Measurements from ENCODE around the gene FADS2. TPM values are rescaled to one million over a fixed set of nuclear protein-coding genes. Genes with fewer than 3 reads are reported as not detected.
A peak's percentile ranks its signal among the peaks of the same experiment; 100 is the strongest.

The FADS2 gene
- total and polyA plus RNA-seq, 2 of the 13 experiments (the other 11 are each of a cell fraction or from before 2014, with no cell fraction given), result 90.1 to 124 TPM

DNA sequence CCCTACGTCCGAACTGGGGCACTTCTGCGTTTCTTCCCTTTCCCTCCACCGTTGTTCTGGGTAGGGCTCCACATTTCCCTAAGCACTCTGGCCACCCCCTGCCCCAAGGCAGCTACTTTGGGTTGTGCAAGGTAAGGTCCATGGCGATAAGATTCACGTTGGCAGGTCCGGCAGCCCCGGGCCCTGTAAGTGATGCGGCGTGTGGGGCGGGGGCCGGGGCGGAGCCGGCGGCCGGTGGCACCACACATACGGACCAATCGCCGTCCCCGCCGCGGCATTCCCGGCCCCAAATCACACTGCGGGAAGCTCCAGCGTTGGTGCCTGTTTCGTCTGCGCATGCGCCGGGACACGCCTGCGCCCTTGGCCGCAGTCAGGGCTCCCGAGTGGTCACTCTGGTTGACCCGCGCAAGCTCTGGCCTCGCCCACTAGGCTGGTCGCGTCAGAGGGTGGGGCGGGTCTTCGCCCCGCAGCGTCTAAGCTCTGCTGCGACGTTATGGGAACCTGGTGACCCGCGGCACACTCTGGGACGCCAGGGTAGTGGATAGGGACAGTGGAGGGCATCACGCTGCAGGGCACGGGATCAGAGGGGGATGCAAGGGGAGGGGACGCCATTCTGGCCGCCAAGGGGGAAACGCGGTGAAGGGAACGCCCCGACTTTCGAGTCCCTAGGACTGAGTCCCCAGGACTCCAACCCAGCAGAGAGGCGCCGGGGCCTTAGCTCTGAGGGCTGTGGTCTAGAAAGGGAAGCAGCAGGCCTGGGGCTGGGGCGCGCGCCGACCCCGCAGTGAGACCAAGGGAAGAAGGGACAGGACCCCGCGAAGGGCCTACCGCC, 12.9 kb upstream of the FADS2 start (continued):
- TF ChIP-seq, protein P1, sequence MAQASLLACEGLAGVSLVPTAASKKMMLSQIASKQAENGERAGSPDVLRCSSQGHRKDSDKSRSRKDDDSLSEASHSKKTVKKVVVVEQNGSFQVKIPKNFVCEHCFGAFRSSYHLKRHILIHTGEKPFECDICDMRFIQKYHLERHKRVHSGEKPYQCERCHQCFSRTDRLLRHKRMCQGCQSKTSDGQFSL (CRISPR knock-in tag; IDR thresholded peaks at IDR 0.05), result peak; percentile 80
- no peak for TF ChIP-seq TBX3 (IDR thresholded peaks at IDR 0.05; ENCODE audit: borderline replicate concordance)
- peak; percentile 71; the same call in 1 of the 2 replicates for TF ChIP-seq ZNF709 (CRISPR knock-in tag; IDR thresholded peaks at IDR 0.05)
- no peak for TF ChIP-seq LCORL (IDR thresholded peaks at IDR 0.05)
- TF ChIP-seq LCORL (CRISPR knock-in tag; IDR thresholded peaks at IDR 0.05), result peak; percentile 56
- TF ChIP-seq ZNF607 (CRISPR knock-in tag; IDR thresholded peaks at IDR 0.05; ENCODE audit: borderline replicate concordance), result peak; percentile 67; the same call in 1 of the 2 replicates
- TF ChIP-seq HMG20B (CRISPR knock-in tag; conservative IDR thresholded peaks at IDR 0.05), result no peak; the same call in 1 of the 2 replicates
- TF ChIP-seq, protein P2, sequence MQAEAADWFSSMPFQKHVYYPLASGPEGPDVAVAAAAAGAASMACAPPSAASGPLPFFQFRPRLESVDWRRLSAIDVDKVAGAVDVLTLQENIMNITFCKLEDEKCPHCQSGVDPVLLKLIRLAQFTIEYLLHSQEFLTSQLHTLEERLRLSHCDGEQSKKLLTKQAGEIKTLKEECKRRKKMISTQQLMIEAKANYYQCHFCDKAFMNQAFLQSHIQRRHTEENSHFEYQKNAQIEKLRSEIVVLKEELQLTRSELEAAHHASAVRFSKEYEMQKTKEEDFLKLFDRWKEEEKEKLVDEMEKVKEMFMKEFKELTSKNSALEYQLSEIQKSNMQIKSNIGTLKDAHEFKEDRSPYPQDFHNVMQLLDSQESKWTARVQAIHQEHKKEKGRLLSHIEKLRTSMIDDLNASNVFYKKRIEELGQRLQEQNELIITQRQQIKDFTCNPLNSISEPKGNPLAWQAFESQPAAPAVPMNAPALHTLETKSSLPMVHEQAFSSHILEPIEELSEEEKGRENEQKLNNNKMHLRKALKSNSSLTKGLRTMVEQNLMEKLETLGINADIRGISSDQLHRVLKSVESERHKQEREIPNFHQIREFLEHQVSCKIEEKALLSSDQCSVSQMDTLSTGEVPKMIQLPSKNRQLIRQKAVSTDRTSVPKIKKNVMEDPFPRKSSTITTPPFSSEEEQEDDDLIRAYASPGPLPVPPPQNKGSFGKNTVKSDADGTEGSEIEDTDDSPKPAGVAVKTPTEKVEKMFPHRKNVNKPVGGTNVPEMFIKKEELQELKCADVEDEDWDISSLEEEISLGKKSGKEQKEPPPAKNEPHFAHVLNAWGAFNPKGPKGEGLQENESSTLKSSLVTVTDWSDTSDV (CRISPR knock-in tag; IDR thresholded peaks at IDR 0.05), result peak; percentile 98
- no peak for TF ChIP-seq ZNF10 (CRISPR knock-in tag; IDR thresholded peaks at IDR 0.05; ENCODE audit: borderline replicate concordance, low read depth)
- no peak for TF ChIP-seq NFE2L1 (CRISPR knock-in tag; IDR thresholded peaks at IDR 0.05; ENCODE audit: borderline replicate concordance)
- peak; percentile 77 for TF ChIP-seq KDM2A (CRISPR knock-in tag; IDR thresholded peaks at IDR 0.05; ENCODE audit: borderline replicate concordance, low read depth)
- peak; percentile 16; the same call in 1 of the 2 replicates for TF ChIP-seq TEAD2 (CRISPR knock-in tag; IDR thresholded peaks at IDR 0.05)
- TF ChIP-seq KMT2A (CRISPR knock-in tag; IDR thresholded peaks at IDR 0.05), result peak; percentile 27; the same call in 1 of the 2 replicates
- TF ChIP-seq, protein P3, sequence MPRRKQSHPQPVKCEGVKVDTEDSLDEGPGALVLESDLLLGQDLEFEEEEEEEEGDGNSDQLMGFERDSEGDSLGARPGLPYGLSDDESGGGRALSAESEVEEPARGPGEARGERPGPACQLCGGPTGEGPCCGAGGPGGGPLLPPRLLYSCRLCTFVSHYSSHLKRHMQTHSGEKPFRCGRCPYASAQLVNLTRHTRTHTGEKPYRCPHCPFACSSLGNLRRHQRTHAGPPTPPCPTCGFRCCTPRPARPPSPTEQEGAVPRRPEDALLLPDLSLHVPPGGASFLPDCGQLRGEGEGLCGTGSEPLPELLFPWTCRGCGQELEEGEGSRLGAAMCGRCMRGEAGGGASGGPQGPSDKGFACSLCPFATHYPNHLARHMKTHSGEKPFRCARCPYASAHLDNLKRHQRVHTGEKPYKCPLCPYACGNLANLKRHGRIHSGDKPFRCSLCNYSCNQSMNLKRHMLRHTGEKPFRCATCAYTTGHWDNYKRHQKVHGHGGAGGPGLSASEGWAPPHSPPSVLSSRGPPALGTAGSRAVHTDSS (CRISPR knock-in tag; conservative IDR thresholded peaks at IDR 0.05), result peak; percentile 93; the same call in 1 of the 2 replicates
- TF ChIP-seq, protein P4, sequence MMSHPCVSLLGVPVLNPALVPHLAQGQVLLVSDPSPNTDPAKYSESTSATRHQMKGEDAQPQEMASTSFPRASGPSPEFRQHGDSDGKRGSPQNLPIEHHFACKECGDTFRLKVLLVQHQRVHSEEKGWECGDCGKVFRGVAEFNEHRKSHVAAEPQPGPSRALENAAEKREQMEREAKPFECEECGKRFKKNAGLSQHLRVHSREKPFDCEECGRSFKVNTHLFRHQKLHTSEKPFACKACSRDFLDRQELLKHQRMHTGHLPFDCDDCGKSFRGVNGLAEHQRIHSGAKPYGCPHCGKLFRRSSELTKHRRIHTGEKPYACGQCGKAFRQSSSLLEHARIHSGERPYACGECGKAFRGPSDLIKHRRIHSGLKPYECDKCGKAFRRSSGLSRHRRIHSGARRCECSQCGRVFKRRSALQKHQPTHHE (CRISPR knock-in tag; IDR thresholded peaks at IDR 0.05; ENCODE audit: borderline replicate concordance), result peak; percentile 88
- TF ChIP-seq ZNF557 (CRISPR knock-in tag; IDR thresholded peaks at IDR 0.05), result peak; percentile 23; the same call in 1 of the 2 replicates
- TF ChIP-seq, protein P5, sequence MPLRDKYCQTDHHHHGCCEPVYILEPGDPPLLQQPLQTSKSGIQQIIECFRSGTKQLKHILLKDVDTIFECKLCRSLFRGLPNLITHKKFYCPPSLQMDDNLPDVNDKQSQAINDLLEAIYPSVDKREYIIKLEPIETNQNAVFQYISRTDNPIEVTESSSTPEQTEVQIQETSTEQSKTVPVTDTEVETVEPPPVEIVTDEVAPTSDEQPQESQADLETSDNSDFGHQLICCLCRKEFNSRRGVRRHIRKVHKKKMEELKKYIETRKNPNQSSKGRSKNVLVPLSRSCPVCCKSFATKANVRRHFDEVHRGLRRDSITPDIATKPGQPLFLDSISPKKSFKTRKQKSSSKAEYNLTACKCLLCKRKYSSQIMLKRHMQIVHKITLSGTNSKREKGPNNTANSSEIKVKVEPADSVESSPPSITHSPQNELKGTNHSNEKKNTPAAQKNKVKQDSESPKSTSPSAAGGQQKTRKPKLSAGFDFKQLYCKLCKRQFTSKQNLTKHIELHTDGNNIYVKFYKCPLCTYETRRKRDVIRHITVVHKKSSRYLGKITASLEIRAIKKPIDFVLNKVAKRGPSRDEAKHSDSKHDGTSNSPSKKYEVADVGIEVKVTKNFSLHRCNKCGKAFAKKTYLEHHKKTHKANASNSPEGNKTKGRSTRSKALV (CRISPR knock-in tag; IDR thresholded peaks at IDR 0.05), result no peak
- TF ChIP-seq ETV6 (CRISPR knock-in tag; conservative IDR thresholded peaks at IDR 0.05), result no peak
- TF ChIP-seq TRIM24 (CRISPR knock-in tag; IDR thresholded peaks at IDR 0.05), result no peak
- TF ChIP-seq ZNF879 (CRISPR knock-in tag; IDR thresholded peaks at IDR 0.05), result no peak
- TF ChIP-seq ZIK1 (CRISPR knock-in tag; IDR thresholded peaks at IDR 0.05; ENCODE audit: borderline replicate concordance, low read depth), result peak; percentile 26
- TF ChIP-seq ZNF253 (CRISPR knock-in tag; IDR thresholded peaks at IDR 0.05; ENCODE audit: borderline replicate concordance), result 0 out of 2 replicates have a peak, but pooled peaks have one; percentile 54

Data from HepG2 (cell line).